Measurements from ENCODE around the gene SMIM41.

The SMIM41 gene

GRCh38 chr12:52079576-52080402, at the start of gene SMIM41:
TSS of gene SMIM41 (plus strand) at chr12:52079704. CDS start at chr12:52079780, 76 bp downstream.
- DNase-seq (ENCODE audit: low read depth in 3 of 3), result no peak

GRCh38 chr12:52032446-52032803, 47.1 kb upstream of the SMIM41 start:
- no peak for DNase-seq (ENCODE audit: low read depth in 3 of 3)

GRCh38 chr12:52032804-52033445, 46.6 kb upstream of the SMIM41 start:
- peak; percentile 74 to 90 (median 75) for DNase-seq (ENCODE audit: low read depth in 3 of 3)

GRCh38 chr12:52033446-52034140, 45.9 kb upstream of the SMIM41 start:
- DNase-seq (ENCODE audit: low read depth in 3 of 3), result no peak

- no peak for DNase-seq (ENCODE audit: low read depth in 3 of 3)
Measured at GRCh38 chr12:52035190-52035589, 44.3 kb upstream of the SMIM41 start.

- DNase-seq (ENCODE audit: low read depth in 3 of 3), result no peak
Measured at GRCh38 chr12:52035926-52036325, 43.6 kb upstream of the SMIM41 start.

GRCh38 chr12:52036587-52037171, 42.8 kb upstream of the SMIM41 start:
- DNase-seq (ENCODE audit: low read depth in 3 of 3), result peak; percentile 46 to 76 (median 64)

- no peak for DNase-seq (ENCODE audit: low read depth in 3 of 3)
Measured at GRCh38 chr12:52037248-52037861, 42.1 kb upstream of the SMIM41 start.

GRCh38 chr12:52038447-52038846, 41.1 kb upstream of the SMIM41 start:
- DNase-seq (ENCODE audit: low read depth in 3 of 3), result no peak

- no peak for DNase-seq (ENCODE audit: low read depth in 3 of 3)
Measured at GRCh38 chr12:52041035-52041434, 38.5 kb upstream of the SMIM41 start.

GRCh38 chr12:52041695-52042123, 37.8 kb upstream of the SMIM41 start:
- no peak for DNase-seq (ENCODE audit: low read depth in 3 of 3)

GRCh38 chr12:52042706-52043385, 36.7 kb upstream of the SMIM41 start:
- DNase-seq (ENCODE audit: low read depth in 3 of 3), result no peak

- no peak for DNase-seq (ENCODE audit: low read depth in 3 of 3)
Measured at GRCh38 chr12:52043386-52044212, 35.9 kb upstream of the SMIM41 start.

- DNase-seq (ENCODE audit: low read depth in 3 of 3), result no peak
Measured at GRCh38 chr12:52044292-52044983, 35.1 kb upstream of the SMIM41 start.

- DNase-seq (ENCODE audit: low read depth in 3 of 3), result no peak
Measured at GRCh38 chr12:52045794-52046199, 33.7 kb upstream of the SMIM41 start.

- DNase-seq (ENCODE audit: low read depth in 3 of 3), result no peak
Measured at GRCh38 chr12:52046859-52047258, 32.6 kb upstream of the SMIM41 start.

GRCh38 chr12:52049286-52049685, 30.2 kb upstream of the SMIM41 start:
- DNase-seq (ENCODE audit: low read depth in 3 of 3), result no peak

- no peak for DNase-seq (ENCODE audit: low read depth in 3 of 3)
Measured at GRCh38 chr12:52049688-52050087, 29.8 kb upstream of the SMIM41 start.

GRCh38 chr12:52050116-52050757, 29.3 kb upstream of the SMIM41 start:
- DNase-seq (ENCODE audit: low read depth in 3 of 3), result no peak
